HG03045 (cell line): Measurements from ENCODE around the gene NEDD9.

Experiments used
- ATAC-seq: cut with Tn5 transposase; IDR thresholded peaks from one replicate; pipeline ENCODE4 v1.9.1; 2021; ENCODE audit warnings: mild to moderate bottlenecking, moderate library complexity; ENCODE audit not compliant: unreplicated experiment

Gene NEDD9

DNA sequence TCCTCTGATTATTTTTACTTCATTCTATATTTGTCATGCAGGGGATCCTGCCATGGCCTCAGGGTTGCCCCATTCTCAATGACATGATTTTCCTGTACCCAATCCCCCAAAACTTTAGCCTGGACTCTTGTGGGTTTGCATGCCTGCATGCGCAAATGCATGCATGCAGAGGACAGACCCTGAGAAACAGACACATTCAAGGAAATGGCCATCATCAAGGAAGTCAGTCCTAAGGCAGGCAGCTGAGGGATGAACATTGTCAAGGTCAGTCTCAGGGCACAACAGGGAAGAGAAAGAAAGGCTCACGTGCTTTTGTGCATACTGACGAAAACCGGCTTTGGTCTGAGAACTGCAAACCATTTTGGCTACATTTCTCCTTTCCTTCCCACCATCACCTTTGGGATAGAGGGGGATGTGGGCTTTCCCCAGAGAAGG lies 13.1 kb downstream of the NEDD9 start:
- ATAC-seq: no peak

GRCh38 chr6:11218538-11219399 lies 13.7 kb downstream of the NEDD9 start:
- no peak for ATAC-seq

DNA sequence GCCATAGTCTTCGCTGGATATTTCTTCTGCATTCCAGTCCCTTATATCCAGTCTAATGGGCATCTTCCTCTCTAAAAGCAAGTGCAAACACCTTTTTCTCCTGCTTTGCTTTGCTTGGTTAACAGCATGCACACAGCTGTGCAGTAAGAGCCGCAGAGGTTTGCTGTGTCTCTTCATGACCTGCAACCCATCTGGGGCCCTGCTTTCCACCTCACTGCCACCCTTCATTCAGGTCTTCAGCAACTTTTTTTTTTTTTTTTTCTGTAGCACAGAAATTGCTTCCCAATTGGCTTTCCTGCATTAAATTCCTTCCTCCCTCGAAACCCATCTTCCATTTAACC lies 14.4 kb downstream of the NEDD9 start:
- no peak for ATAC-seq

- ATAC-seq: no peak
Measured at GRCh38 chr6:11217360-11218101, 14.9 kb downstream of the NEDD9 start.

DNA sequence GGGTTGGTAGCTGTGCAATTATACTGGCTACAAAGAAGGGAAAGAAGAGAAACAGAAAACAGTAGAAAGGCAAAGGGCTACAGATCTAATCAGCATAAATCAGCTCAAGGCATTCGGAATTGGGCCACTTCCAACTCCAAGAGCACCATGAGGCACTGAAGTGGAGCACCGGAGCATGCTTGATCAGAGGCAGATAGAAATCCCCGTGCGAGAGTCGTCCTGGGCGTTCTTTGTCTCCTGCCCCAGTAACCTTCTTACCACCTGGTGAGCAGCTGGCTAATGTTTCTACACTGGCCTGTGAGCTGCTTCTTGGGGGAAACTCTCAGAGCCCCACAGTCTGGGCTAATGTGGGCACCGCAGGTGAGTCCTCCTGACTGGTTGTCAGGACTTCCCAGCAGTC lies 16.7 kb downstream of the NEDD9 start:
- ATAC-seq: no peak

DNA sequence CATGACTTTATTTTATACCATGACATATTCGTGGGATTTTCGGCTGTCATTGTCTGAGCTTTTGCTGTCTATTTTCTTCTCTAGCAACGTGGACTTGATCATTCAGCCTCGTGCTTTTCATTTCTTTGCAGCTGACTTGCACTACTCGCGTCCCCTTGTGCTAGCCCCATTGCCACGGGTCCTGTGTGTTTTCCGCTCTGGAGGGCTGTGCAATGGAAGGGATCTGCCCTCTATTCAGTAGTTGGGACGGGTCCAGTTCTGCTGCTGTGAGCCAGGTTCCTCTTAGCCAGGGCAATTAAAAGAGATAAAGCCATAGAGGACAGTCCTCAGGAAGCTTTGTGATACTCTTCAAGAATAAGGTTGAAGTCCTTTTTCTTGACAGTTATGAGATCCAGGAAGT lies 17.6 kb downstream of the NEDD9 start:
- no peak for ATAC-seq

DNA sequence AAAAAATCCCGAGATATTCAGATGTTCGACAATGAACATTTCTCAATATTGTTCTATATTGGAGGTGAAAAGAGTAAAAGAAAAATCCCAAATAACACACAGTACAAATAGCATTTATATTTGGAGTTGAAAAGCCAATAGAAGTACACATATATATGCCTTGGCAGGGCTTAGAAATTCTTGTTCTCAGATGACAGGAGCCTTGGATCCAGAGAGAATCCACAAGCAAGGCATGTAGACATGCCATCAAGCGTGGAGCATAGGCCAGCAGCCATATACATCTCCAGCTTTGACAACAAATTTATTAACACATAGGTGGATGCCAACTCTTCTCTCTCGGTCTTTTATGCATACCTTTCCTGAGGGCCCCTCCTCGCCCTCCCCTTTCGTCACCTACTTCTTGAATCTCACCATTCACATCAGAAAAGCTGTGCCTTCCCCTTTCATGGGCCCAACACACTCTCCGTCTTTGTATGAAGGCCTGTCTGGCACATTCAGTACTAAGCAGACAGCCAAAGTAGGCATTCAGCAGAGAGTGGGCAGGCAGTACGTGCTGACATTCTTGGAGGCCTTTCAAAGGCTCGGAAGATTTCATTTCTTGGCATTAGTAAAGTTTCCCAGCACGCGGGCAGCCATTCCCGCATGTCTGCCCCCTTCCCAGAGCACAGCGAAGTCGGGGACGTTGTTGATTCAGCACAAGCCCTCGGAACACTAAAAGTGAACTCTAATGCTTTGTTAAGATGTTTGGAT lies 18.2 kb downstream of the NEDD9 start:
- no peak for ATAC-seq

GRCh38 chr6:11213422-11214021 lies 18.9 kb downstream of the NEDD9 start:
- no peak for ATAC-seq

DNA sequence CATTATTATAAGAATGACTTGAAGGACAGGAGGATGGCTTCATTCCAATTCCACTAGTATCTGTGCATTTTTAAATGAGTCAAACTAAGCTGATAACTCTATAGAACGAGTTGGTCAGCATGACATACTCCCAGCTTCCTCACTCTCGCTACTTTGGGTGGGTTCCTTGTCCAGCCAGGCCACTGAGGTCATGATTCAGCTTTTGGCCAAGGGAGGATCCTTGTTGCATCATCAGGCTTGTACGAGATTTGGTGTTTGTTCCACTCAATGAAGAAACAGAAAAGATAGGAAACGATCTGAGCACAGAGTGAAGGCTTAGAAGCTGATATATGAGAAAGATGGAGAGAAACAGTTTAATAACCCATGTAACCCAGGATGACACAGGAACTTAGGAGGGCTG lies 19.8 kb downstream of the NEDD9 start:
- ATAC-seq: no peak

- ATAC-seq: no peak
Measured at GRCh38 chr6:11211254-11211653, 21.2 kb downstream of the NEDD9 start.

GRCh38 chr6:11210386-11211138 lies 21.9 kb downstream of the NEDD9 start:
- no peak for ATAC-seq

DNA sequence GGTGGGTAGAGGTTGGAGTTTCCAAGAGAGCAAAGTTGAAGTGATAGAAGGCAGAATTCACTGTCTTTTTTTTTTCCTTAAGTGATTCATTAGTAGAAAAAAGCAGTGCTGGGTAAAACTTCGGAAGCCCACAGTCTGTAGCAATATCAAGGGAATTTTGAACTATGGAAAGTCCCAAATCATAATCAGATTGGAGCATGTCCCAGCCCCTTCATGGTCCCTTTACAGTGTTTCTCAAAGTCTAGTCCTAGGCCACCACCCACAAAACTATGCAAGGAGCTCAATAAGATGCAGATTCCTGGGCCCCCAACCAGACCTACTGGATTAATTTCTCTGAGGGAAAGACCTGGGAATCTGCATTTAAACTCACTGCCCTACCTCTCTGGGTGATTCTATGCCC lies 22.6 kb downstream of the NEDD9 start:
- no peak for ATAC-seq

DNA sequence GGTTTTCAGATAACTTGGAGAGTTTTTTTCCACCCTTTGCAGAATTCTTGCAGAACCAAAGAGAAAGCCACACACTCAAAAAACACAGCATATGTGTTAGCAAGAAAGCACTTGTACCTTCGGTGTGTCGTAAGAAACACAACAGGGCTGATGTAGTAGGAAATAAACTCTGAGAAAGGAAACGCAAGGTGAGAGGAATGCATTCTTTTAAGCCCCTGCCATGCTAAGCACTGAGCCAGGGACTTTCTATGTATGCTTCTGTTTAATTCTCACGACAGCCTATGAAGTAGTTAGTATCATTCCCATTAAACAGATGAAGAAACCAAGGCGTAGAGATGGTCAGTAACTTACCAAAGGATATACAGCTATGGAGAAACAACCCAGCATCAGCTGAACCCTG lies 23.1 kb downstream of the NEDD9 start:
- no peak for ATAC-seq

GRCh38 chr6:11208854-11209253 lies 23.6 kb downstream of the NEDD9 start:
- no peak for ATAC-seq

DNA sequence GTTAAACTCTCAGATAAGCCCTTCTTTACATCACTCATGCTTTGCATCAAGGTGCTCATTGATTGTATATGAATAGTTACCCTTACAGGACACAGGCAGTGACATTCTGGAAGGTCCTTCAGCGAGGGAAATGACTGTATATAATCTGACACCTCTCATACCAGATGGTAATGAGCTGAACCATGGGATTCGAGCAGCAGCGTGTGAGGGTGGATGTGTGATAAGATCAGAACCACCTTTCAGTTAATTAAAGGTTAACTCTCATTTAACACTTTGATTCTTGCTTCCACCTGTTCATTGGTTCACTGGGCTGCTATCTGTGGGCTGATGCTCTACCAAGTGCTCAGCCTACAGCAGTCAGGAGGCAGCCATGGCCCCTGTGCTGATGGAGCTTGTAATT lies 24.2 kb downstream of the NEDD9 start:
- ATAC-seq: no peak

DNA sequence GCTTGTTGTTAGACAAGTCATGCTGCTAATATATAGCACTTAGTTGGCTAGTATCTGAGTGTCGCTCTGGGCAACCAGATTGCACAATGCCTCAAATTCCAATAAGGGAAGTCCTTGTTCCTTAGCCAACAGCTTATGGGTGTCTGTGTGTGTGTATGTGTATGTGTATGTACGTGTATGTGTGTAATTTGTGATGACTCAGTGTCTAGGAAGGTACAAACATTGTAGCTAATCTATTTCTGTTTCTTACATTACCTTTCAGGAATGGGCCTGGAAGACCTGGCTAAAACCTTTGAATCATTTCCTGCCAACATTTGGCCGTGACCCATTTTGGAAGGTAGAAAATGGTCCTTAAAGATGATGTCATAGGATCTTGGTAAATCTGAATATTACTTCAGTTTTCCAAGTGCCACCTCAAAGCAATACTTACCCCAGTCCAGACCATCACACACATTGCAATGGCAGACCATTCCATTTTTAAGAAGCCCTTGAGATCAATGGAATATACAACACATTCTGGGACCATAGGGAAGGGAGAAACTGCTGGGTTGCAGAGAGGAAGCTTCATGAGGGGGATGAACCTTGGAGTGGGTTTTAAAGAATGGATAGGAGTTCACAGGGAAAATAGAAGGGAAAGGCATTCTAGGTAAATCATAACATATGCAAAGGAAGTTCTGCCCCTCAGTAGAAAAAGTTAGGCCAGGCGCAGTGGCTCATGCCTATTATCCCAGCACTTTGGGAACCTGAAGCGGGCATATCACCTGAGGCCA lies 25.1 kb downstream of the NEDD9 start:
- no peak for ATAC-seq

DNA sequence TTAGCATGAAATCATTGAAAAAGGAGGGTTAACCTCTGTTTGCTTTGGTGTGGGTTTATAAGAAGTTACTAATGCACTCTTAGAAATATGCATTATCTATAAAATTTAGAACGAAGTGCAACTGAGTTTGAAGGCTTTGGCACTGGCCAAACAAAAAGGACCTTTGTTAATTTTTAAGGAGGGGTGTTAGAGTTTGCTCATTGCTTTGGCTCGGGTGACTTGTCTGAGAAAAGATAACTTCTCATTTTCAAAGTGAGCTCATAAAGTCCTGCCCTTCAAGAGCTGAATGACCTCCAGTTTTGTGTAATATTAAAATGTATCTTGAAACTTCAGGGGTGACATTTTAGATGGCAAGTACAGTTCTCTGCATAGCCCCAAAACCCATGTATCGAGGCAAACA lies 25.9 kb downstream of the NEDD9 start:
- no peak for ATAC-seq

GRCh38 chr6:11204794-11205366 lies 27.6 kb downstream of the NEDD9 start:
- no peak for ATAC-seq

- ATAC-seq: no peak
Measured at GRCh38 chr6:11204005-11204399, 28.5 kb downstream of the NEDD9 start.
